Thoracic aorta (tissue), 2 donors: Measurements from ENCODE around the gene KRTAP9-4. TPM values are rescaled to one million over a fixed set of nuclear protein-coding genes. Genes with fewer than 3 reads are reported as not detected.
"Not testable (repeated sequence)": the region's sequence is repeated elsewhere in the genome, so short reads cannot be mapped to it uniquely, and the experiment has no call there.

Source experiments
- ATAC-seq: fragments of 150-250 bp; one replicate; pipeline ENCODE4 v1.8.0; 2017; ENCODE audit warnings: low read depth; ENCODE audit not compliant: insufficient number of reproducible peaks, low FRiP score
- DNase-seq: peaks from one replicate; pipeline ENCODE4 v3.0.0-alpha.2; 2020; ENCODE audit warnings: low spot score
- H3K27ac ChIP-seq, 2 donors: fragments of 200-600 bp; sonication (generic); 1 replicate in 1 of 2; 2 replicates in 1 of 2; pipeline ENCODE4 v1.5.1; 2016; ENCODE audit warnings: mild to moderate bottlenecking in 2 of 2, moderate library complexity in 2 of 2
- H3K27me3 ChIP-seq: fragments of 200-600 bp; sonication (generic); replicated peaks from 2 replicates; pipeline ENCODE4 v1.6.0; 2016; ENCODE audit warnings: mild to moderate bottlenecking; ENCODE audit not compliant: insufficient read depth
- H3K36me3 ChIP-seq: fragments of 200-600 bp; sonication (generic); one replicate; pipeline ENCODE4 v1.5.1; 2016
- H3K4me1 ChIP-seq, 2 donors: fragments of 200-600 bp; sonication (generic); 1 replicate in 1 of 2; 2 replicates in 1 of 2; pipeline versions ENCODE4 v1.5.1 to v1.6.0; 2016; ENCODE audit warnings: low read depth in 2 of 2, mild to moderate bottlenecking in 1 of 2; ENCODE audit not compliant: control insufficient read depth in 1 of 2
- H3K4me3 ChIP-seq: fragments of 200-600 bp; sonication (generic); 2 replicates; pipeline ENCODE4 v1.5.1; 2016; ENCODE audit warnings: mild to moderate bottlenecking
- H3K9me3 ChIP-seq: fragments of 200-600 bp; sonication (generic); 2 replicates; pipeline ENCODE4 v1.5.1; 2016
- total RNA-seq, 2 donors: library from RNA; depleted of rRNA; stranded (reverse); fragments of >200 nt; gene quantifications; one replicate each; pipeline versions ENCODE4 v1.1.0 to v1.2.3, GENCODE V29; 2016
- TF ChIP-seq, protein P1 (sequence below): fragments of 200-600 bp; sonication (generic); IDR thresholded peaks from one replicate; pipeline ENCODE4 v1.5.1; 2019; ENCODE audit warnings: antibody characterized with exemption

KRTAP9-4 gene
- total RNA-seq, 2 donors from 2014 or later, result not detected

DNA sequence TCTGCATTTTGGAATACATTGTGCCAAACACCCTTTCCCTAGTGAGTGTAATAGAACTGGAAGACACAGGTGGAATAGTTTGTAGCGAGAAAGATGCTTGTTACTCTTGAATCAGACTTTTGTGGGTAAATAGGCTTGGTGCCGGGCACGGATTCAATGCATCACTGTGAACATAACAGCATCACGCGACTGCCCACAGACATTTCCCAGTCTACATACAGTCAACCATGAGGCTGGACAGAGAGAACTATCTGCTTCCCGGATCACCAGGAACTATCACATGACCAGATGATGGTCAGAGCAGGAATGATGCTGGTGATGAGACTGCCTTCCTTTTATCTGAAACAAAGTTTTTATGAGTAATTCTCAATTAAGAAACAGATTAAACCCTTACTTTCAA is 23.4 kb upstream of the KRTAP9-4 start:
- TF ChIP-seq, protein P1, sequence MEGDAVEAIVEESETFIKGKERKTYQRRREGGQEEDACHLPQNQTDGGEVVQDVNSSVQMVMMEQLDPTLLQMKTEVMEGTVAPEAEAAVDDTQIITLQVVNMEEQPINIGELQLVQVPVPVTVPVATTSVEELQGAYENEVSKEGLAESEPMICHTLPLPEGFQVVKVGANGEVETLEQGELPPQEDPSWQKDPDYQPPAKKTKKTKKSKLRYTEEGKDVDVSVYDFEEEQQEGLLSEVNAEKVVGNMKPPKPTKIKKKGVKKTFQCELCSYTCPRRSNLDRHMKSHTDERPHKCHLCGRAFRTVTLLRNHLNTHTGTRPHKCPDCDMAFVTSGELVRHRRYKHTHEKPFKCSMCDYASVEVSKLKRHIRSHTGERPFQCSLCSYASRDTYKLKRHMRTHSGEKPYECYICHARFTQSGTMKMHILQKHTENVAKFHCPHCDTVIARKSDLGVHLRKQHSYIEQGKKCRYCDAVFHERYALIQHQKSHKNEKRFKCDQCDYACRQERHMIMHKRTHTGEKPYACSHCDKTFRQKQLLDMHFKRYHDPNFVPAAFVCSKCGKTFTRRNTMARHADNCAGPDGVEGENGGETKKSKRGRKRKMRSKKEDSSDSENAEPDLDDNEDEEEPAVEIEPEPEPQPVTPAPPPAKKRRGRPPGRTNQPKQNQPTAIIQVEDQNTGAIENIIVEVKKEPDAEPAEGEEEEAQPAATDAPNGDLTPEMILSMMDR, result no peak
- Histone ChIP-seq H3K4me3 (no peak overlapping the region), H3K27ac (no peak overlapping the region), H3K36me3 (no peaks in the 10 kb centered on the region), H3K27me3 (no peaks in the 10 kb centered on the region), H3K9me3 (no peaks in the 10 kb centered on the region), H3K4me1 (no peaks in the 10 kb centered on the region)
- ATAC-seq (no peak), DNase-seq (no peak)

DNA sequence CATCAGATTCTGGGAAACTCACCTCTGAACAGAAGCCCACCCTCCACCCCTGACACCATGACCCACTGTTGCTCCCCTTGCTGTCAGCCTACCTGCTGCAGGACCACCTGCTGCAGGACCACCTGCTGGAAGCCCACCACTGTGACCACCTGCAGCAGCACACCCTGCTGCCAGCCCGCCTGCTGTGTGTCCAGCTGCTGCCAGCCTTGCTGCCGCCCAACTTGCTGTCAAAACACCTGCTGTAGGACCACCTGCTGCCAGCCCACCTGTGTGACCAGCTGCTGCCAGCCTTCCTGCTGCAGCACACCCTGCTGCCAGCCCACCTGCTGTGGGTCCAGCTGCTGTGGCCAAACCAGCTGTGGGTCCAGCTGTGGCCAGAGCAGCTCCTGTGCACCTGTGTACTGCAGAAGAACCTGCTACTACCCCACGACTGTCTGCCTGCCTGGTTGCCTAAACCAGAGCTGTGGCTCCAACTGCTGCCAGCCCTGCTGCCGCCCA is 22.8 kb upstream of the KRTAP9-4 start, which contains the start of gene KRTAP9-2:
Gene KRTAP9-2, plus strand, starts transcription at position 51 of the 498 bp plus-strand sequence. Its CDS starts 7 bp downstream, at position 58.
- H3K27ac ChIP-seq, DNase-seq, H3K36me3 ChIP-seq, H3K27me3 ChIP-seq, H3K4me1 ChIP-seq, H3K9me3 ChIP-seq, H3K4me3 ChIP-seq, ATAC-seq: not testable (repeated sequence)

DNA sequence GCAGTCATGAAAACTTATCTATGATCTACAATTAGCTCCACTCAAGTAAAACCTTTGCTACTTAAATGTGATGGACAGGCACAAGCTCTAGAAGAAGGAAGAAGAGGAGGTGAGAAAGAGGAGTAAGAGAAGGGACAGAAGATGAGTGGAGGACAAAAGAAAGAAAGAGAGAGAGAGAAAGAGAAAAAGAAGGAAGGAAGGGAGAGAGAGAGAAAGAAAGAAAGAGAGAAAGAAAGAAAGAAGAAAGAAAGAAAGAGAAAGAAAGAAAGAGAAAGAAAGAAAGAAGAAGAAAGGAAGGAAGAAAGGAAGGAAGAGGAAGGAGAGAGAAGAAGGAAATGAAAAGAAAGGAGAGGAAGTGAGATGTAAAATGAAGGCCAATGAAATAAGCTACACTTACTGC is 19.4 kb upstream of the KRTAP9-4 start:
- no peaks in the 10 kb centered on the region for H3K27me3 ChIP-seq
- H3K4me1 ChIP-seq, result no peaks in the 10 kb centered on the region
- no peak for ATAC-seq
- TF ChIP-seq, protein P1, result no peak
- no peak for DNase-seq
- no peak overlapping the region for H3K4me3 ChIP-seq
- no peak overlapping the region for H3K27ac ChIP-seq
- no peaks in the 10 kb centered on the region for H3K9me3 ChIP-seq
- H3K36me3 ChIP-seq, result no peaks in the 10 kb centered on the region

DNA sequence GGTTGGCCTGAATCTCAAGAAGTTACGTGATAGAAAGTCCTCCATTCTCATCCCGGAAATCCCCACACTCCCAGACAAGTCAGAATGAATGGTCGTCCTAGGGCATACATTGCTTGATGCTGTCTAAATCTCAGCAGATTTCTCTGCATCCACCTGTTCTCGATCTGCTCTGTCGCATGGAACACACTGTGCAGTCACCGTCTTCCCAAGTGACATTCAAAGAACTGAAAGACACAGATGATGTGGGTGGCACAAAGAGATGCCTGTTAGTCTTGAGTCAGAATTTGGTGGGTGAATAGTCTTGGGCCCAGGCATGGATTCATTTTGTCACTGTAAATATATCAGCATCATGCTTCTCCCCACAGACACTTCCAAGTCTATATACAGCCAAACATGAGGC is 17.8 kb upstream of the KRTAP9-4 start:
- Histone ChIP-seq H3K36me3 (no peaks in the 10 kb centered on the region), H3K27me3 (no peaks in the 10 kb centered on the region), H3K9me3 (no peaks in the 10 kb centered on the region), H3K4me1 (no peaks in the 10 kb centered on the region), H3K27ac (no peak overlapping the region), H3K4me3 (no peak overlapping the region)
- ATAC-seq, result no peak
- TF ChIP-seq, protein P1, result no peak
- DNase-seq, result no peak

DNA sequence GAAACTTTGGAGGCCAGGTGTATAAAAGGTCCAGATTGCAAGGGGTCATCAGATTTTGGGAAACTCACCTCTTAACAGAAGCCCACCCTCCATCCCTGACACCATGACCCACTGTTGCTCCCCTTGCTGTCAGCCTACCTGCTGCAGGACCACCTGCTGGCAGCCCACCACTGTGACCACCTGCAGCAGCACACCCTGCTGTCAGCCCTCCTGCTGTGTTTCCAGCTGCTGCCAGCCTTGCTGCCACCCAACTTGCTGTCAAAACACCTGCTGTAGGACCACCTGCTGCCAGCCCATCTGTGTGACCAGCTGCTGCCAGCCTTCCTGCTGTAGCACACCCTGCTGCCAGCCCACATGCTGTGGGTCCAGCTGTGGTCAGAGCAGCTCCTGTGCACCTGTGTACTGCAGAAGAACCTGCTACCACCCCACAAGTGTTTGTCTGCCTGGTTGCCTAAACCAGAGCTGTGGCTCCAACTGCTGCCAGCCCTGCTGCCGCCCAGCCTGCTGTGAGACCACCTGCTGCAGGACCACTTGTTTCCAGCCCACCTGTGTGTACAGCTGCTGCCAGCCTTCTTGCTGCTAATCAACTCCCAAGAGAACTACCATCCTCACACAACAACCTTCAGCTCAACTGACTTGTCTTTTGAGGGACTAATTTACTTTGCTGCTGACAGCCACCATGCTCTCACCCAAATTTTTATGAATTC is 16.9 kb upstream of the KRTAP9-4 start, which contains the start of gene KRTAP9-3:
Gene KRTAP9-3, plus strand, starts transcription at position 51 of the 707 bp plus-strand sequence. Its CDS starts 53 bp downstream, at position 104.
- not testable (repeated sequence) for H3K27ac ChIP-seq, DNase-seq, H3K4me3 ChIP-seq, H3K9me3 ChIP-seq, H3K27me3 ChIP-seq, H3K36me3 ChIP-seq, ATAC-seq, H3K4me1 ChIP-seq

DNA sequence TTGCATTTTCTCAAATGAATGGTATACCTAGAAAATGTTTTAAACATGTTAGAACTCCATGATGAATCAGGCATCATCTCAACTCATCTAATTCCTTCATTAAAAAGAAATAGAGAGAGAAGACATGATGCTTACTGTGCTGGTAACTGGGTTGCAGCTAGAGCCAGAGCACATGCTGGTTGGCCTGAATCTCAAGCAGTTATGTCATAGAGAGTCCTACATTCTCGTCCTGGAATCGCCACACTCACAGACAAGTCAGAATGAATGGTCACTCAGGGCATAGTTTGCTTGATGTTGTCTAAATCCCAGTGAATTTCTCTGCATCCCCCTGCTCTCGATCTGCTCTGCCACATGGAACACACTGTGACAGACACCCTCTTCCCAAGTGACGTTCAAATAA is 12.4 kb upstream of the KRTAP9-4 start:
- not testable (repeated sequence) for H3K27me3 ChIP-seq

DNA sequence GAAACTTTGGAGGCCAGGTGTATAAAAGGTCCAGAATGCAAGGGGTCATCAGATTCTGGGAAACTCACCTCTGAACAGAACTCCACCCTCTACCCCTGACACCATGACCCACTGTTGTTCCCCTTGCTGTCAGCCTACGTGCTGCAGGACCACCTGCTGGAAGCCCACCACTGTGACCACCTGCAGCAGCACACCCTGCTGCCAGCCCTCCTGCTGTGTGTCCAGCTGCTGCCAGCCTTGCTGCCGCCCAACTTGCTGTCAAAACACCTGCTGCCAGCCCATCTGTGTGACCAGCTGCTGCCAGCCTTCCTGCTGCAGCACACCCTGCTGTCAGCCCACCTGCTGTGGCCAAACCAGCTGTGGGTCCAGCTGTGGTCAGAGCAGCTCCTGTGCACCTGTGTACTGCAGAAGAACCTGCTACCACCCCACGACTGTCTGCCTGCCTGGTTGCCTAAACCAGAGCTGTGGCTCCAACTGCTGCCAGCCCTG is 11.5 kb upstream of the KRTAP9-4 start, which contains the start of gene KRTAP9-8:
Gene KRTAP9-8, plus strand, starts transcription at position 51 of the 489 bp plus-strand sequence. Its CDS starts 53 bp downstream, at position 104.
- ATAC-seq, H3K36me3 ChIP-seq, H3K27me3 ChIP-seq, H3K4me3 ChIP-seq, H3K4me1 ChIP-seq, H3K9me3 ChIP-seq, H3K27ac ChIP-seq, DNase-seq: not testable (repeated sequence)

More for the DNA sequence above, 12.4 kb upstream of the KRTAP9-4 start:
- H3K9me3 ChIP-seq, DNase-seq, H3K36me3 ChIP-seq, H3K4me3 ChIP-seq, ATAC-seq, H3K4me1 ChIP-seq, H3K27ac ChIP-seq: not testable (repeated sequence)

DNA sequence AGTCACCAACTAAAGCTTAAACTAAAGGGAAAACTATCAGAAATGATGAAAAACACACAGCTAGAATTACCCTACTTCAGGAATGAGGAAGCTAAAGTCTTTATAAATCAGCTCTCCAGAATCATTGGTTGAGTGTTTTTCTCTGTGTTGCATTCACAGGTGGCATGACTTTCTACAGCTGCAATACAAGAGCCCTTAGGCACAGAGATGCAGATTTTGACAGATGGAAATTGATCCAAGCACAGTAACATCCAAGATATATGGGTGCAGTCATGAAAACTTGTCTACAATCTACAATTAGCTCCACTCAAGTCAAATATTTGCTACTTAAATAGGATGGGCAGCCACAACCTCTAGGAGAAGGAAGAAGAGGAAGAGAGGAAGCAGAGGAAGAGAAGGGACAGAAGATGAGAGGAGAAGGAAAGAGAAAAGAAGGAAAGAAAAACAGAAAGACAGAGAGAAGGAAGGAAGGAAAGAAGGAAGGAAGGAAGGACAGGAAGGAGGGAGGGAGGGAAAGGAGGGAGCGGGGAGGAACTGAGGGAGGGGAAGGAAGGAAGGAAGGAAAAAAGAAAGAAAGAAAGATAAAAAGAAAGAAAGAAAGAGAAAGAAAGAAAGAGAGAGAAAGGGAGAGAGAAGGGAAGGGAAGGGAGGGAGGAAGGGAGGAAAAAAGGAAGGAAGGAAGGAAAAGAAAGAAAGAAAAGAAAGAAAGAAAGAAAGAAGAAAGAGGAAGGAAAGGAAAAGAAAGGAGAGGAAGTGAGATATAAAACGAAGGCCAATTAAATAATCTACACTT is 2.3 kb upstream of the KRTAP9-4 start:
- H3K9me3 ChIP-seq, ATAC-seq, DNase-seq, H3K4me3 ChIP-seq, H3K27ac ChIP-seq, H3K36me3 ChIP-seq, H3K4me1 ChIP-seq, H3K27me3 ChIP-seq: not testable (repeated sequence)
